Mesothelial cell of epicardium (in vitro differentiated cells): ENCODE measurements around the gene ZNF420. TPM values are rescaled to one million over a fixed set of nuclear protein-coding genes. Genes with fewer than 3 reads are reported as not detected.

Source experiments
- DNase-seq, 2 experiments: peaks; one replicate each; pipeline ENCODE4 v3.0.0; 2021; ENCODE audit warnings: low spot score in 2 of 2; ENCODE audit not compliant: unreplicated experiment in 2 of 2
- H3K27ac Mint-ChIP-seq: 2 replicates; pipeline ENCODE4 v1.8.0; 2021; ENCODE audit warnings: mixed read lengths
- H3K27me3 Mint-ChIP-seq: 2 replicates; pipeline ENCODE4 v1.8.0; 2021; ENCODE audit warnings: low read depth, mixed read lengths
- H3K36me3 Mint-ChIP-seq: 2 replicates; pipeline ENCODE4 v1.8.0; 2021; ENCODE audit warnings: mixed read lengths
- H3K4me1 Mint-ChIP-seq: 2 replicates; pipeline ENCODE4 v1.8.0; 2021; ENCODE audit warnings: mixed read lengths
- H3K4me3 Mint-ChIP-seq: 2 replicates; pipeline ENCODE4 v1.8.0; 2021; ENCODE audit warnings: mild to moderate bottlenecking, moderate library complexity, mixed read lengths
- H3K9me3 Mint-ChIP-seq: 2 replicates; pipeline ENCODE4 v1.8.0; 2021; ENCODE audit warnings: mixed read lengths
- total RNA-seq: library from RNA; stranded (reverse); gene quantifications from 3 replicates; pipeline ENCODE4 v1.2.1, GENCODE V29; 2021
- TF ChIP-seq, protein P1 (sequence below): fragments of 200-600 bp; sonication (generic); IDR thresholded peaks from one replicate; pipeline ENCODE4 v1.5.0; 2021; ENCODE audit warnings: antibody characterized with exemption; ENCODE audit not compliant: unreplicated experiment

ZNF420 gene
- total RNA-seq, 1 donor from 2014 or later = 13.6 TPM

DNA sequence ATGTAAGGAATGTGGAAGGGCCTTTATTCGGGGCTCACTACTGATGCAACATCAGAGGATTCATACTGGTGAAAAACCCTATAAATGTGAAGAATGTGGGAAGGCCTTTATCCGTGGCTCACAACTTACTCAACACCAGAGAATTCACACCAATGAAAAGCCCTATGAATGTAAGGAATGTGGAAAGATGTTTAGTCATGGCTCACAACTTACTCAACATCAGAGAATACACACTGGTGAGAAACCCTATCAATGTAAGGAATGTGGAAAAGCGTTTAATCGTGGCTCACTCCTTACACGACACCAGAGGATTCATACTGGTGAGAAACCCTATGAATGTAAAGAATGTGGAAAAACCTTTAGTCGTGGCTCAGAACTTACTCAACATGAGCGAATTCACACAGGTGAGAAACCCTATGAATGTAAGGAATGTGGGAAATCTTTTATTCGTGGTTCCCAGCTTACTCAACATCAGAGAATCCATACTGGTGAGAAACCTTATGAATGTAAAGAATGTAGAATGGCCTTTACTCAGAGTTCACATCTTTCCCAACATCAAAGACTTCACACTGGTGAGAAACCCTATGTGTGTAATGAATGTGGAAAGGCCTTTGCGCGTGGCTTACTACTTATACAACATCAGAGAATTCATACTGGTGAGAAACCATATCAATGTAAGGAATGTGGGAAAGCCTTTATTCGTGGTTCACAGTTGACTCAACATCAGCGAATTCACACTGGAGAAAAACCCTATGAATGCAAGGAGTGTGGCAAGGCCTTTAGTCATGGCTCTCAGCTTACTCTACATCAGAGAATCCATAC is 50.0 kb downstream of the ZNF420 start:
- Mint-ChIP-seq H3K4me3 (no peak overlapping the region), H3K9me3 (peaks cover 84% of the 10 kb centered on the region), H3K4me1 (no peaks in the 10 kb centered on the region), H3K27ac (no peak overlapping the region), H3K36me3 (peaks cover 82% of the 10 kb centered on the region), H3K27me3 (no peaks in the 10 kb centered on the region)
- TF ChIP-seq, protein P1, sequence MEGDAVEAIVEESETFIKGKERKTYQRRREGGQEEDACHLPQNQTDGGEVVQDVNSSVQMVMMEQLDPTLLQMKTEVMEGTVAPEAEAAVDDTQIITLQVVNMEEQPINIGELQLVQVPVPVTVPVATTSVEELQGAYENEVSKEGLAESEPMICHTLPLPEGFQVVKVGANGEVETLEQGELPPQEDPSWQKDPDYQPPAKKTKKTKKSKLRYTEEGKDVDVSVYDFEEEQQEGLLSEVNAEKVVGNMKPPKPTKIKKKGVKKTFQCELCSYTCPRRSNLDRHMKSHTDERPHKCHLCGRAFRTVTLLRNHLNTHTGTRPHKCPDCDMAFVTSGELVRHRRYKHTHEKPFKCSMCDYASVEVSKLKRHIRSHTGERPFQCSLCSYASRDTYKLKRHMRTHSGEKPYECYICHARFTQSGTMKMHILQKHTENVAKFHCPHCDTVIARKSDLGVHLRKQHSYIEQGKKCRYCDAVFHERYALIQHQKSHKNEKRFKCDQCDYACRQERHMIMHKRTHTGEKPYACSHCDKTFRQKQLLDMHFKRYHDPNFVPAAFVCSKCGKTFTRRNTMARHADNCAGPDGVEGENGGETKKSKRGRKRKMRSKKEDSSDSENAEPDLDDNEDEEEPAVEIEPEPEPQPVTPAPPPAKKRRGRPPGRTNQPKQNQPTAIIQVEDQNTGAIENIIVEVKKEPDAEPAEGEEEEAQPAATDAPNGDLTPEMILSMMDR = no peak
- DNase-seq = no peak

DNA sequence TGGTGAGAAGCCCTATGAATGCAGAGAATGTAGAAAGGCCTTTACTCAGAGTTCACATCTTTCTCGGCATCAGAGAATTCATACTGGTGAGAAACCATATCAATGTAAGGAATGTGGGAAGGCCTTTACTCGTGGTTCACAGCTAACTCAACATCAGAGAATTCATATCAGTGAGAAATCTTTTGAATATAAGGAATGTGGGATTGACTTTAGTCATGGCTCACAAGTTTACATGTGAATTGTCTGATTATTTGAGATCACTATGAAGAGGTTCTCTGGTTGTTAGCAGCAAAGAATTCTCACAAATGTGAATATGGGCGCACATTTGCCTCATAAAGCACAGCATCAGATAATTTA is 50.6 kb downstream of the ZNF420 start:
- H3K27ac Mint-ChIP-seq = no peak overlapping the region
- H3K9me3 Mint-ChIP-seq = peaks cover 87% of the 10 kb centered on the region
- no peak for DNase-seq
- H3K4me3 Mint-ChIP-seq = no peak overlapping the region
- no peaks in the 10 kb centered on the region for H3K27me3 Mint-ChIP-seq
- peaks cover 86% of the 10 kb centered on the region for H3K36me3 Mint-ChIP-seq
- H3K4me1 Mint-ChIP-seq = no peaks in the 10 kb centered on the region
- TF ChIP-seq, protein P1 = no peak

- Mint-ChIP-seq H3K27me3 (no peaks in the 10 kb centered on the region), H3K9me3 (peaks cover 63% of the 10 kb centered on the region)
Observed at GRCh38 chr19:37136111-37136510, 57.9 kb downstream of the ZNF420 start.

GRCh38 chr19:37148214-37148613 is 70.0 kb downstream of the ZNF420 start:
- Mint-ChIP-seq H3K9me3 (peaks cover 69% of the 10 kb centered on the region), H3K27me3 (no peaks in the 10 kb centered on the region), H3K4me3 (no peak overlapping the region), H3K4me1 (no peaks in the 10 kb centered on the region), H3K36me3 (peaks cover 66% of the 10 kb centered on the region), H3K27ac (no peak overlapping the region)
- DNase-seq = no peak
- TF ChIP-seq, protein P1 = no peak

More at GRCh38 chr19:37136111-37136510, 57.9 kb downstream of the ZNF420 start:
- peaks cover 38% of the 10 kb centered on the region for H3K36me3 Mint-ChIP-seq
- no peak for DNase-seq
- TF ChIP-seq, protein P1 = no peak
- H3K27ac Mint-ChIP-seq = no peak overlapping the region
- no peak overlapping the region for H3K4me3 Mint-ChIP-seq
- no peaks in the 10 kb centered on the region for H3K4me1 Mint-ChIP-seq

GRCh38 chr19:37160153-37160552 is 81.9 kb downstream of the ZNF420 start:
- Mint-ChIP-seq H3K4me1 (no peaks in the 10 kb centered on the region), H3K9me3 (peaks cover 64% of the 10 kb centered on the region), H3K27ac (no peak overlapping the region), H3K27me3 (no peaks in the 10 kb centered on the region), H3K4me3 (no peak overlapping the region), H3K36me3 (peaks cover 88% of the 10 kb centered on the region)
- DNase-seq = no peak
- TF ChIP-seq, protein P1 = no peak
